Tibial artery (tissue), 4 donors: ENCODE measurements around the gene PGM2L1.

ENCODE experiments used
- DNase-seq, 2 donors: peaks; one replicate each; pipeline ENCODE4 v3.0.0-alpha.2; 2019
- H3K27ac ChIP-seq, 2 donors: fragments of 200-600 bp; sonication (generic) in 1 of 2; 1 replicate in 1 of 2; 2 replicates in 1 of 2; pipeline ENCODE4 v1.5.1; 2018 to 2019; ENCODE audit warnings: mild to moderate bottlenecking in 1 of 2
- H3K27me3 ChIP-seq, 2 donors: fragments of 200-600 bp; sonication (generic) in 1 of 2; one replicate each; pipeline versions ENCODE4 v1.5.1 to v1.6.0; 2016 to 2019
- H3K36me3 ChIP-seq, 3 donors: fragments of 200-600 bp; sonication (generic) in 2 of 3; one replicate each; pipeline ENCODE4 v1.5.1; 2016 to 2019; ENCODE audit warnings: mild to moderate bottlenecking in 2 of 3
- H3K4me1 ChIP-seq, 4 donors: fragments of 200-600 bp; sonication (generic) in 2 of 4; 1 replicate in 3 of 4; 2 replicates in 1 of 4; pipeline ENCODE4 v1.5.1; 2016 to 2019
- H3K4me3 ChIP-seq, 2 donors: fragments of 200-600 bp; sonication (generic) in 1 of 2; 1 replicate in 1 of 2; 2 replicates in 1 of 2; pipeline ENCODE4 v1.5.1; 2018 to 2019; ENCODE audit warnings: mild to moderate bottlenecking in 2 of 2
- H3K9me3 ChIP-seq, 3 donors: fragments of 200-600 bp; sonication (generic) in 1 of 3; one replicate each; pipeline ENCODE4 v1.5.1; 2016 to 2019
- CTCF ChIP-seq, 2 experiments: fragments of 200-600 bp in 1 of 2; fragments of 450-650 bp in 1 of 2; IDR thresholded peaks; one replicate each; pipeline ENCODE4 v1.5.1; 2017 to 2019; ENCODE audit warnings: antibody characterized with exemption in 2 of 2, mild to moderate bottlenecking in 1 of 2, moderate library complexity in 1 of 2
- intact Hi-C: fragments of 100-400 bp; cut with DNase I; formaldehyde crosslinking; loops from one replicate; pipeline ENCODE4 v1.15.0; 2023; ENCODE audit warnings: low total_unique reads

Gene PGM2L1

GRCh38 chr11:74384641-74385040 lies 13.6 kb downstream of the PGM2L1 start:
- no peaks in the 10 kb centered on the region for H3K27me3 ChIP-seq
- H3K36me3 ChIP-seq, result no peaks in the 10 kb centered on the region
- H3K27ac ChIP-seq, result no peak overlapping the region
- H3K4me1 ChIP-seq, result no peaks in the 10 kb centered on the region
- intact Hi-C loops, result loop anchor here (10.0 kb wide), 1 partner anchor 130 kb away; no protein-coding TSS in a partner anchor
- no peak for TF ChIP-seq CTCF (IDR thresholded peaks at IDR 0.05)
- no peak overlapping the region for H3K4me3 ChIP-seq
- DNase-seq, result no peak
- no peaks in the 10 kb centered on the region for H3K9me3 ChIP-seq

GRCh38 chr11:74380746-74381439 lies 17.3 kb downstream of the PGM2L1 start:
- H3K27me3 ChIP-seq, result no peaks in the 10 kb centered on the region
- H3K4me3 ChIP-seq, result no peak overlapping the region
- intact Hi-C loops, result loop anchor here (10.0 kb wide), 1 partner anchor 126 kb away; no protein-coding TSS in a partner anchor
- no peak overlapping the region for H3K27ac ChIP-seq
- no peaks in the 10 kb centered on the region for H3K4me1 ChIP-seq
- no peaks in the 10 kb centered on the region for H3K36me3 ChIP-seq
- H3K9me3 ChIP-seq, result no peaks in the 10 kb centered on the region
- no peak for DNase-seq
- no peak for TF ChIP-seq CTCF (IDR thresholded peaks at IDR 0.05)

GRCh38 chr11:74377689-74378088 lies 20.5 kb downstream of the PGM2L1 start:
- no peak for TF ChIP-seq CTCF (IDR thresholded peaks at IDR 0.05)
- intact Hi-C loops, result no loop called here

GRCh38 chr11:74373382-74373781 lies 24.9 kb downstream of the PGM2L1 start:
- H3K9me3 ChIP-seq, result no peaks in the 10 kb centered on the region
- no peak overlapping the region for H3K27ac ChIP-seq
- no peak for TF ChIP-seq CTCF (IDR thresholded peaks at IDR 0.05)
- no peaks in the 10 kb centered on the region for H3K27me3 ChIP-seq
- H3K4me1 ChIP-seq, result no peaks in the 10 kb centered on the region
- no peak for DNase-seq
- intact Hi-C loops, result no loop called here
- H3K4me3 ChIP-seq, result no peak overlapping the region
- H3K36me3 ChIP-seq, result peaks cover 0 to 10% (median 0%) of the 10 kb centered on the region in 3 donors

More at GRCh38 chr11:74377689-74378088, 20.5 kb downstream of the PGM2L1 start:
- H3K27me3 ChIP-seq, result no peaks in the 10 kb centered on the region
- no peaks in the 10 kb centered on the region for H3K9me3 ChIP-seq
- H3K27ac ChIP-seq, result no peak overlapping the region
- H3K36me3 ChIP-seq, result peaks cover 0 to 6% (median 0%) of the 10 kb centered on the region in 3 donors
- H3K4me3 ChIP-seq, result no peak overlapping the region
- no peaks in the 10 kb centered on the region for H3K4me1 ChIP-seq
- no peak for DNase-seq

GRCh38 chr11:74371269-74372052 lies 26.8 kb downstream of the PGM2L1 start:
- H3K4me3 ChIP-seq, result no peak overlapping the region
- H3K36me3 ChIP-seq, result peaks cover 0 to 28% (median 0%) of the 10 kb centered on the region in 3 donors
- H3K4me1 ChIP-seq, result peaks cover 0 to 4% (median 2%) of the 10 kb centered on the region in 4 donors
- TF ChIP-seq CTCF (IDR thresholded peaks at IDR 0.05), result no peak
- intact Hi-C loops, result no loop called here
- H3K9me3 ChIP-seq, result no peaks in the 10 kb centered on the region
- no peak for DNase-seq
- no peak overlapping the region for H3K27ac ChIP-seq
- H3K27me3 ChIP-seq, result no peaks in the 10 kb centered on the region
